Endothelial cell of umbilical vein (primary cell): Measurements from ENCODE around the gene GINS3. TPM values are rescaled to one million over a fixed set of nuclear protein-coding genes. Genes with fewer than 3 reads are reported as not detected.
A peak's percentile ranks its signal among the peaks of the same experiment; 100 is the strongest.

Experiments used
- BruUV-seq: library from RNA; stranded (reverse); fragments of 400-500 nt; replicated peaks from 2 replicates; lab custom pipeline; 2021; lab: Mats Ljungman, UMichigan
- CTCF ChIA-PET: fragments of 300-600, 350-600 bp; sonication (Branson Sonifier 250); formaldehyde crosslinking; loops from one replicate; lab custom pipeline; 2021; ENCODE audit warnings: antibody characterized with exemption, inconsistent platforms; lab: Charles Lee
- POLR2A ChIA-PET: fragments of 300-600, 350-600 bp; sonication (Branson Sonifier 250); formaldehyde crosslinking; loops from one replicate; lab custom pipeline; 2021; ENCODE audit warnings: antibody characterized with exemption, inconsistent platforms; lab: Charles Lee
- DNase-seq: peaks from one replicate; pipeline ENCODE4 v3.0.0-alpha.2; 2011; ENCODE audit warnings: low read depth, low spot score
- FAIRE-seq: peaks from 2 replicates; lab custom pipeline; 2011; peaks lifted over from hg19 to GRCh38; lab: Jason Lieb, UNC
- H2AFZ ChIP-seq: 2 replicates; pipeline ENCODE4 v1.6.0; 2012; ENCODE audit warnings: low read depth, low read length, control low read depth, inconsistent platforms
- H3K27ac ChIP-seq: 2 replicates; pipeline ENCODE4 v1.5.1; 2011; ENCODE audit warnings: low read depth, mild to moderate bottlenecking, control low read depth, low read length, moderate library complexity; ENCODE audit not compliant: insufficient read depth
- H3K27me3 ChIP-seq, 2 experiments: 2 replicates each; pipeline versions ENCODE4 v1.6.0 to v1.6.1; 2011; ENCODE audit warnings: low read length in 2 of 2, mixed read lengths in 1 of 2; ENCODE audit not compliant: control insufficient read depth in 2 of 2, insufficient read depth in 2 of 2
- H3K36me3 ChIP-seq, 2 experiments: 2 replicates in 1 of 2; 3 replicates in 1 of 2; pipeline ENCODE4 v1.5.1; 2011; ENCODE audit warnings: low read length in 2 of 2, mild to moderate bottlenecking in 1 of 2, moderate library complexity in 1 of 2; ENCODE audit not compliant: control insufficient read depth in 2 of 2, insufficient read depth in 2 of 2; ENCODE audit errors: extremely low read depth in 1 of 2
- H3K4me1 ChIP-seq: 3 replicates; pipeline ENCODE4 v1.5.1; 2011; ENCODE audit warnings: mild to moderate bottlenecking, low read length; ENCODE audit not compliant: control insufficient read depth, insufficient read depth; ENCODE audit errors: extremely low read depth
- H3K4me2 ChIP-seq: 2 replicates; pipeline ENCODE4 v1.6.1; 2011; ENCODE audit warnings: low read length, control low read depth, mixed read lengths; ENCODE audit not compliant: insufficient read depth
- H3K4me3 ChIP-seq, 3 experiments: fragments of 200-600 bp in 1 of 3; sonication (generic), shearing (Covaris generic) in 1 of 3; replicated peaks in 1 of 3; 2 replicates each; pipeline ENCODE4 v1.5.1; 2011 to 2016; ENCODE audit warnings: control low read depth in 3 of 3, low read length in 3 of 3, mild to moderate bottlenecking in 2 of 3, inconsistent platforms in 1 of 3, low read depth in 1 of 3, moderate library complexity in 1 of 3; ENCODE audit not compliant: insufficient read depth in 1 of 3
- H3K79me2 ChIP-seq: 2 replicates; pipeline ENCODE4 v1.6.0; 2012; ENCODE audit warnings: low read length, inconsistent platforms; ENCODE audit not compliant: control insufficient read depth, insufficient read depth
- H3K9ac ChIP-seq: replicated peaks from 2 replicates; pipeline ENCODE3; 2011; ENCODE audit warnings: low read length, control low read depth; ENCODE audit not compliant: insufficient read depth; ENCODE audit errors: extremely low read depth
- H3K9me1 ChIP-seq: replicated peaks from 3 replicates; pipeline ENCODE4 v1.6.0; 2011; ENCODE audit warnings: mild to moderate bottlenecking, low read length; ENCODE audit not compliant: control insufficient read depth, insufficient read depth; ENCODE audit errors: extremely low read depth
- H3K9me3 ChIP-seq: replicated peaks from 2 replicates; pipeline ENCODE4 v1.5.1; 2012; ENCODE audit warnings: low read length, inconsistent platforms; ENCODE audit not compliant: control insufficient read depth, insufficient read depth
- H4K20me1 ChIP-seq: replicated peaks from 2 replicates; pipeline ENCODE3; 2011; ENCODE audit warnings: mild to moderate bottlenecking, low read length; ENCODE audit not compliant: control insufficient read depth, insufficient read depth; ENCODE audit errors: extremely low read depth
- EZH2 ChIP-seq: IDR thresholded peaks from 2 replicates; pipeline ENCODE4 v1.6.1; 2012; ENCODE audit warnings: borderline replicate concordance, low read depth, mild to moderate bottlenecking, moderate library complexity, low read length, inconsistent platforms; ENCODE audit not compliant: severe bottlenecking
- FOS ChIP-seq: IDR thresholded peaks from 2 replicates; pipeline ENCODE4 v1.6.1; 2011; ENCODE audit warnings: mild to moderate bottlenecking, low read length, moderate library complexity, borderline replicate concordance; ENCODE audit not compliant: insufficient read depth
- GATA2 ChIP-seq: IDR thresholded peaks from 2 replicates; pipeline ENCODE4 v1.7.0; 2011; ENCODE audit warnings: low read depth, mild to moderate bottlenecking, moderate library complexity, mixed read lengths, low read length; ENCODE audit not compliant: insufficient read length, insufficient read depth
- JUN ChIP-seq: IDR thresholded peaks from 2 replicates; pipeline ENCODE4 v1.6.1; 2011; ENCODE audit warnings: borderline replicate concordance, low read depth; ENCODE audit not compliant: insufficient read length, insufficient read depth
- MYC ChIP-seq: IDR thresholded peaks from one replicate; pipeline ENCODE4 v1.6.1; 2011; ENCODE audit warnings: mild to moderate bottlenecking, low read depth, low read length
- POLR2A ChIP-seq: IDR thresholded peaks from 2 replicates; pipeline ENCODE4 v1.6.1; 2012; ENCODE audit warnings: low read depth, mild to moderate bottlenecking, control low read depth, low read length
- POLR2AphosphoS5 ChIP-seq: IDR thresholded peaks from 2 replicates; pipeline ENCODE4 v1.6.1; 2012; ENCODE audit warnings: low read depth, mild to moderate bottlenecking, control low read depth, low read length, moderate library complexity; ENCODE audit not compliant: insufficient read depth
- dilution Hi-C: fragments of 300-500 bp; cut with MboI; formaldehyde crosslinking; loops from one replicate; pipeline ENCODE4 v1.15.0; 2019; ENCODE audit warnings: low sequenced_read_pairs; ENCODE audit not compliant: extremely low pct_ligation_motif_present
- intact Hi-C: fragments of 100-400 bp; cut with micrococcal nuclease; formaldehyde crosslinking; loops from one replicate; pipeline ENCODE4 v1.10.0; 2022
- polyA plus RNA-seq, 4 experiments: library from polyadenylated mRNA; depleted of rRNA in 3 of 4; stranded (reverse) in 3 of 4; unstranded in 1 of 4; fragments of >200 nt; gene quantifications; 2 replicates each; pipeline versions ENCODE4 v1.2.1 to v1.2.3, GENCODE V29; 2011 to 2012; ENCODE audit warnings: missing spikeins in 1 of 4
- total RNA-seq: library from RNA; stranded (reverse); gene quantifications from 2 replicates; pipeline ENCODE4 v1.2.3, GENCODE V29; 2021
- TF ChIP-seq, protein P1 (sequence below), 2 donors: IDR thresholded peaks; 1 replicate in 1 of 2; 2 replicates in 1 of 2; pipeline ENCODE4 v1.5.1; 2011; ENCODE audit warnings: low read length in 2 of 2, mild to moderate bottlenecking in 2 of 2, moderate library complexity in 2 of 2, control low read depth in 1 of 2, inconsistent platforms in 1 of 2, low read depth in 1 of 2; ENCODE audit not compliant: insufficient read depth in 1 of 2; ENCODE audit errors: extremely low read depth in 1 of 2
- TF ChIP-seq, protein P2 (sequence below): IDR thresholded peaks from 2 replicates; pipeline ENCODE4 v1.6.1; 2011; ENCODE audit not compliant: insufficient read depth, insufficient read length

Gene GINS3
- total and polyA plus RNA-seq, 2 donors (not counting 3 experiments of a cell fraction or from before 2014, with no cell fraction given) = 17.2 to 24.1 TPM

GRCh38 chr16:58426966-58427365 is 34.7 kb downstream of the GINS3 start:
- FAIRE-seq = peak; percentile 47
- ChIA-PET POLR2A (no interaction called here), CTCF (interaction anchor here (1.1 to 1.3 kb wide), 2 partner anchors 9 to 120 kb away, joined by 3 to 5 read pairs; no protein-coding TSS in a partner anchor)
- Histone ChIP-seq H3K9ac (no peak overlapping the region), H3K4me2 (no peak overlapping the region), H3K79me2 (no peaks in the 10 kb centered on the region), H3K9me3 (no peaks in the 10 kb centered on the region), H3K4me3 (no peak overlapping the region), H3K36me3 (no peaks in the 10 kb centered on the region), H2AFZ (no peak overlapping the region), H4K20me1 (no peaks in the 10 kb centered on the region), H3K9me1 (no peaks in the 10 kb centered on the region), H3K4me1 (no peaks in the 10 kb centered on the region), H3K27me3 (no peaks in the 10 kb centered on the region), H3K27ac (no peak overlapping the region)
- intact Hi-C loops (no loop called here), dilution Hi-C loops (no loop called here)
- no TSS peak for BruUV-seq
- DNase-seq = no peak
- TF ChIP-seq GATA2 (no peak), JUN (no peak), EZH2 (no peak), POLR2A (no peak), POLR2AphosphoS5 (no peak), MYC (no peak), FOS (no peak)
- TF ChIP-seq, protein P1, sequence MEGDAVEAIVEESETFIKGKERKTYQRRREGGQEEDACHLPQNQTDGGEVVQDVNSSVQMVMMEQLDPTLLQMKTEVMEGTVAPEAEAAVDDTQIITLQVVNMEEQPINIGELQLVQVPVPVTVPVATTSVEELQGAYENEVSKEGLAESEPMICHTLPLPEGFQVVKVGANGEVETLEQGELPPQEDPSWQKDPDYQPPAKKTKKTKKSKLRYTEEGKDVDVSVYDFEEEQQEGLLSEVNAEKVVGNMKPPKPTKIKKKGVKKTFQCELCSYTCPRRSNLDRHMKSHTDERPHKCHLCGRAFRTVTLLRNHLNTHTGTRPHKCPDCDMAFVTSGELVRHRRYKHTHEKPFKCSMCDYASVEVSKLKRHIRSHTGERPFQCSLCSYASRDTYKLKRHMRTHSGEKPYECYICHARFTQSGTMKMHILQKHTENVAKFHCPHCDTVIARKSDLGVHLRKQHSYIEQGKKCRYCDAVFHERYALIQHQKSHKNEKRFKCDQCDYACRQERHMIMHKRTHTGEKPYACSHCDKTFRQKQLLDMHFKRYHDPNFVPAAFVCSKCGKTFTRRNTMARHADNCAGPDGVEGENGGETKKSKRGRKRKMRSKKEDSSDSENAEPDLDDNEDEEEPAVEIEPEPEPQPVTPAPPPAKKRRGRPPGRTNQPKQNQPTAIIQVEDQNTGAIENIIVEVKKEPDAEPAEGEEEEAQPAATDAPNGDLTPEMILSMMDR (IDR thresholded peaks at IDR 0.05; ENCODE audit: extremely low read depth in 1 of 2, insufficient read depth in 1 of 2, low read depth in 1 of 2, low read length in 2 of 2) = no peak
- TF ChIP-seq, protein P2, sequence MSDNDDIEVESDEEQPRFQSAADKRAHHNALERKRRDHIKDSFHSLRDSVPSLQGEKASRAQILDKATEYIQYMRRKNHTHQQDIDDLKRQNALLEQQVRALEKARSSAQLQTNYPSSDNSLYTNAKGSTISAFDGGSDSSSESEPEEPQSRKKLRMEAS = no peak
